ENCODE data around the gene USP21. TPM values are rescaled to one million over a fixed set of nuclear protein-coding genes. Genes with fewer than 3 reads are reported as not detected.
"Not testable (repeated sequence)": the region's sequence is repeated elsewhere in the genome, so short reads cannot be mapped to it uniquely, and the experiment has no call there.

Gene USP21
- total RNA-seq, 1 donor from 2014 or later = 48.8 TPM

GRCh38 chr1:161115132-161115711 is 44.1 kb upstream of the USP21 start:
- Mint-ChIP-seq H3K27me3 (no peaks in the 10 kb centered on the region), H3K27ac (no peak overlapping the region), H3K9me3 (ENCODE audit: low read depth) (no peaks in the 10 kb centered on the region), H3K4me3 (ENCODE audit: low read depth) (no peak overlapping the region), H3K36me3 (ENCODE audit: insufficient read depth) (peaks cover 5% of the 10 kb centered on the region), H3K4me1 (ENCODE audit: low read depth) (peaks cover 24% of the 10 kb centered on the region)
- TF ChIP-seq, protein P1, sequence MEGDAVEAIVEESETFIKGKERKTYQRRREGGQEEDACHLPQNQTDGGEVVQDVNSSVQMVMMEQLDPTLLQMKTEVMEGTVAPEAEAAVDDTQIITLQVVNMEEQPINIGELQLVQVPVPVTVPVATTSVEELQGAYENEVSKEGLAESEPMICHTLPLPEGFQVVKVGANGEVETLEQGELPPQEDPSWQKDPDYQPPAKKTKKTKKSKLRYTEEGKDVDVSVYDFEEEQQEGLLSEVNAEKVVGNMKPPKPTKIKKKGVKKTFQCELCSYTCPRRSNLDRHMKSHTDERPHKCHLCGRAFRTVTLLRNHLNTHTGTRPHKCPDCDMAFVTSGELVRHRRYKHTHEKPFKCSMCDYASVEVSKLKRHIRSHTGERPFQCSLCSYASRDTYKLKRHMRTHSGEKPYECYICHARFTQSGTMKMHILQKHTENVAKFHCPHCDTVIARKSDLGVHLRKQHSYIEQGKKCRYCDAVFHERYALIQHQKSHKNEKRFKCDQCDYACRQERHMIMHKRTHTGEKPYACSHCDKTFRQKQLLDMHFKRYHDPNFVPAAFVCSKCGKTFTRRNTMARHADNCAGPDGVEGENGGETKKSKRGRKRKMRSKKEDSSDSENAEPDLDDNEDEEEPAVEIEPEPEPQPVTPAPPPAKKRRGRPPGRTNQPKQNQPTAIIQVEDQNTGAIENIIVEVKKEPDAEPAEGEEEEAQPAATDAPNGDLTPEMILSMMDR (IDR thresholded peaks at IDR 0.05; ENCODE audit: unreplicated experiment) = no peak
- DNase-seq (ENCODE audit: low spot score, unreplicated experiment) = no peak

DNA sequence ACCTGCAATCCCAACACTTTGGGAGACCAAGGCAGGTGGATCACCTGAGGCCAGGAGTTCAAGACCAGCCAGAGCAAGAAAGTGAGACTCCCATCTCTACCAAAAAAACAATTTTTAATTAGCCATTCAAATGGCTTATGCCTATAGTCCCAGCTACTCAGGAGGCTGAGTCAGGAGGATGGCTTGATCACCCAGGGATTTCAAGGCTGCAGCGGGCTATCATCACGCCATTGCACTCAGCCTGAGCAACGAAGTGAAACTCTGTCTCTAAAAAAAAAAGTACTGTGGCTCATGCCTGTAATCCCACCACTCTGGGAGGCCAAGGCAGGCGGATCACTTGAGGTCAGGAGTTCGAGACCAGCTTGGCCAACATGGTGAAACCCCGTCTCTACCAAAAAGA is 43.3 kb upstream of the USP21 start:
- Mint-ChIP-seq H3K4me3 (ENCODE audit: low read depth) (peak overlapping the region; percentile 95), H3K4me1 (ENCODE audit: low read depth) (peaks cover 24% of the 10 kb centered on the region)
- H3K9me3 Mint-ChIP-seq (ENCODE audit: low read depth); H3K27me3 Mint-ChIP-seq; DNase-seq (ENCODE audit: low spot score, unreplicated experiment); H3K36me3 Mint-ChIP-seq (ENCODE audit: insufficient read depth); H3K27ac Mint-ChIP-seq: not testable (repeated sequence)

- Mint-ChIP-seq H3K4me3 (ENCODE audit: low read depth) (peak within 1 kb of the TSS; percentile 95), H3K9me3 (ENCODE audit: low read depth) (no peaks in the 10 kb centered on the region), H3K36me3 (ENCODE audit: insufficient read depth) (peaks cover 12% of the 10 kb centered on the region), H3K27me3 (no peaks in the 10 kb centered on the region), H3K4me1 (ENCODE audit: low read depth) (peaks cover 24% of the 10 kb centered on the region), H3K27ac (peak within 1 kb of the TSS; percentile 97)
- DNase-seq (ENCODE audit: low spot score, unreplicated experiment) = peak; percentile 82
- TF ChIP-seq, protein P1 (IDR thresholded peaks at IDR 0.05; ENCODE audit: unreplicated experiment) = no peak
Observed at GRCh38 chr1:161117759-161118581, 41.3 kb upstream of the USP21 start, which contains the start of the genes NIT1 and PFDN2. TSS of gene NIT1 (plus strand) at chr1:161118105. CDS start at chr1:161118177, 72 bp downstream. TSS of gene PFDN2 (minus strand) at chr1:161118037. CDS start at chr1:161118026, 11 bp downstream.

DNA sequence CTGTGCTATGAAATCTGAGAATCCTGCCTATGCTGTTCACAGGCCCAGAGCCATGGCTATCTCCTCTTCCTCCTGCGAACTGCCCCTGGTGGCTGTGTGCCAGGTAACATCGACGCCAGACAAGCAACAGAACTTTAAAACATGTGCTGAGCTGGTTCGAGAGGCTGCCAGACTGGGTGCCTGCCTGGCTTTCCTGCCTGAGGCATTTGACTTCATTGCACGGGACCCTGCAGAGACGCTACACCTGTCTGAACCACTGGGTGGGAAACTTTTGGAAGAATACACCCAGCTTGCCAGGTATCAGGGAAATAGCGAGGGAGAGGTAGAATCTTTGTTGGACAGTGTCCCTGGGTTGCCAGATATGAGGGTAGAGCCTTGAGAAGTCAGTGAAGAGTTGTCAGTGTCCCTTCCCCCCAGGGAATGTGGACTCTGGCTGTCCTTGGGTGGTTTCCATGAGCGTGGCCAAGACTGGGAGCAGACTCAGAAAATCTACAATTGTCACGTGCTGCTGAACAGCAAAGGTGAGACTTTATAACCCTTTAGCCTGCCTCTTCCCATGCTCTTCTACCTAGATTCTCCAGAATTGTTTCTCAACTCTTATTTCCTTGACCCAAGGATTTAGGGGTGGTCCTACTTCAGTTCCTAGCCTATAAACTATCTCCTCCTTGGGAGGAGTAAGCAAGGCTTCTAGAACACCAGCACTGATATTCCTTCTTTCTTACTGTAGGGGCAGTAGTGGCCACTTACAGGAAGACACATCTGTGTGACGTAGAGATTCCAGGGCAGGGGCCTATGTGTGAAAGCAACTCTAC is 40.0 kb upstream of the USP21 start:
- Mint-ChIP-seq H3K27me3 (no peaks in the 10 kb centered on the region), H3K4me3 (ENCODE audit: low read depth) (peak overlapping the region; percentile 95), H3K36me3 (ENCODE audit: insufficient read depth) (peaks cover 20% of the 10 kb centered on the region), H3K27ac (peak overlapping the region; percentile 97), H3K4me1 (ENCODE audit: low read depth) (peaks cover 24% of the 10 kb centered on the region), H3K9me3 (ENCODE audit: low read depth) (no peaks in the 10 kb centered on the region)
- TF ChIP-seq, protein P1 (IDR thresholded peaks at IDR 0.05; ENCODE audit: unreplicated experiment) = peak; percentile 40
- DNase-seq (ENCODE audit: low spot score, unreplicated experiment) = no peak

GRCh38 chr1:161121042-161121650 is 38.2 kb upstream of the USP21 start:
- DNase-seq (ENCODE audit: low spot score, unreplicated experiment) = no peak
- peak overlapping the region; percentile 13 for H3K27ac Mint-ChIP-seq
- H3K27me3 Mint-ChIP-seq = no peaks in the 10 kb centered on the region
- no peaks in the 10 kb centered on the region for H3K9me3 Mint-ChIP-seq (ENCODE audit: low read depth)
- TF ChIP-seq, protein P1 (IDR thresholded peaks at IDR 0.05; ENCODE audit: unreplicated experiment) = no peak
- H3K4me3 Mint-ChIP-seq (ENCODE audit: low read depth) = no peak overlapping the region
- peaks cover 25% of the 10 kb centered on the region for H3K36me3 Mint-ChIP-seq (ENCODE audit: insufficient read depth)
- peaks cover 24% of the 10 kb centered on the region for H3K4me1 Mint-ChIP-seq (ENCODE audit: low read depth)
